NCI-H446 treated with DMSO at 0.1 percent for 48 hours (cell line): ENCODE measurements around the gene YIPF7.

ENCODE experiments used
- DNase-seq: peaks from one replicate; lab custom pipeline; 2025; lab: John Stamatoyannopoulos, UW

The YIPF7 gene

GRCh38 chr4:44651425-44651824 is at the start of gene YIPF7:
Gene YIPF7, minus strand, starts transcription at chr4:44651625. Its CDS starts 1,525 bp downstream, at chr4:44650100.
- DNase-seq: peak; percentile 41

DNA sequence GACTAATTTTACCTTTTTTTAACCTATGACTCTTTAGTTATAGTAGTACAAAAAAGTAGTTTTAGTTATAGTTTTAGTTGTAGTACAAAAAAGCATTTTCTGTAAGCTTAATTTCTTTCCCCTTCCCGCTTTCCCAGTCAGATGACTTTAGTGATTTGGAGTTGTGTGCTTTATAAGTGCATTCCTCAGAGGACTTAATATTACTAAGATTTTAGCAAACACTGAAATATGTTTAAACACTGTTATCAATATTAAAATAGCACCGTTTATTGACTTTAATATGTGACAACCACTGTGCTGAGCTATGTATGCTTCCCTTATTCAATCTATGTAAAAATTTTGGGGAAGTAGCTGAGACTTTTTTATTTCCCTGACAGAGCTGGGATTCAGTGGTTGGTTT is 49.6 kb upstream of the YIPF7 start:
- no peak for DNase-seq

DNA sequence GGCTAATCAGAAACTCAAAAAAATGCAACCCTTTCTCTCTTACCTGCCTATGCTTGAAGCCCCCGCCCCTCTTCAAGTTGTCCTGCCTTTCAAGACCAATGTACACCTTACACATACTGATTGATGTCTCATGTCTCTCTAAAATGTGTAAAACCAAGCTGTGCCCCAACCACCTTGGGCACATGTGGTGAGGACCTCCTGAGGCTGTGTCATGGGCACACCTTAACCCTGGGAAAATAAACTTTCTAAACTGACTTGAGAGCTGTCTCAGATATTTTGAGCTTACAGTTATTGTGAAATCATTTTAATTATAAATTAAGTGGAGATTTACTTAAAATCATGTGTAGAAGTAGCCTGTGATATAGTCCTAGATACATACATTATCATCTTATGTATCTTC is 49.0 kb upstream of the YIPF7 start:
- no peak for DNase-seq

- DNase-seq: no peak
These were observed 33.2 kb upstream of the YIPF7 start for GRCh38 chr4:44684648-44685047.

- no peak for DNase-seq
These were observed 27.6 kb upstream of the YIPF7 start for GRCh38 chr4:44679060-44679459.

DNA sequence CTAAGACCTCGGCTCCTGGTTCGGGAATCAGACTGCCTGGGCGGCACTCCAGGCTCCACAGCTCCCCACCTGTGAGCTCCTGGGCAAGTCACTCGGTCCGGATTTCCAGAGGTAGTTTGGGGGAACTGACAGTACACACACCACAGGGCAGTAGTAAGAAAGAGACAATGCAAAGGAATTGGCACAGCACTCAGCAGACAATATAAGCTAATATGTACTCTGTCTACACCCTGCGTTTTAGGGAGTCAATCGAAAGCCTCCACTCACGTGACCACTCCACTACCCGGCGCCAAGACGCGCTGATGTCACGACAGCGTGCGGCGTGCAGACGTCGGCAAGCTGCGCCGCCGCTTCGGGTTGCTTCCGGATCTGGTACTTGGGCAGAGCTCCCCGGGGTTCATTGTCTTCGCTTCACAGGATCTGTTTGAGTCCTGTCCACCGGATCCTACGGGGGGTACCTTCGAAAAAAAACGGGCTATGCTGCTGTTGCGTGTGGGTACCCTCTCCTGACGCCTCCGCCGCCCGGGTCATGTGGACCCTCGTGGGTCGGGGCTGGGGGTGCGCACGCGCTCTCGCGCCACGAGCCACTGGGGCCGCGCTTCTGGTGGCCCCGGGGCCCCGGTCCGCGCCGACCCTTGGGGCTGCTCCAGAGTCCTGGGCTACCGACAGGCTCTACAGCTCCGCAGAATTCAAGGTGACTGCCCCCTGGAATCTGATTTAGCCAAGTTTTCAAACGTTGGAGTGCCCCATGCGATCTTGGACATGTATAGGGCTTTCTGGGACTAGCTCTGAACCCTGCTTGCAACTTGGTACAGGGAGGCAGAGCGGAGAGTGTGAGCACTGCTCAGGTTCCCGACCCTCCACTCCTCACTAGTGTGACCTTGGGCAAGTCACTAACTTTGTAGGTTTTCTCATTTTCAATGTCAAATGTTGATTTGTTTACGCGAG is 26.9 kb upstream of the YIPF7 start, which contains the start of gene GUF1:
Gene GUF1, plus strand, starts transcription at position 327 of the 948 bp plus-strand sequence. Its CDS starts 203 bp downstream, at position 530.
- DNase-seq: peak; percentile 87

- DNase-seq: no peak
These were observed 23.9 kb upstream of the YIPF7 start for GRCh38 chr4:44675366-44675765.

DNA sequence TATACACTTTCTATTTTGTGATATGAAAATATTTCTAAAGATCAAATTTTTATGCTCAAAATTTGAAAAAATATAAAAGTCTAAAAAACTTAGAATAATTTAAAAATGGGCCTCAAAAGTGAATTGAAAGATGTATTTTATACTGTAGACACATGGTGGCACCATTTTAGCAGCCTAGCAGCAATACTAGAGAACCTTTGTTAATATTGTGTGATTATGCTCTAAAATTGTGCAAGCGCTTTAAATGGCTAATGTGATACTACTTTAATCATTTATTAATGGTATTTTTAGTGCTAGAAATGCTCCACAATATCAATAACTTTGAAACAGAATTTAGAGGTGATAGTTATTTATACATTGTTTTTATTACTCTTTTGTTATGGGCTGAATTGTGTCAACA is 23.0 kb upstream of the YIPF7 start:
- peak; percentile 11 for DNase-seq

GRCh38 chr4:44671636-44672035 is 20.2 kb upstream of the YIPF7 start:
- DNase-seq: peak; percentile 92

- DNase-seq: peak; percentile 95
These were observed 19.2 kb upstream of the YIPF7 start for GRCh38 chr4:44670506-44671199.

GRCh38 chr4:44668526-44668925 is 17.1 kb upstream of the YIPF7 start:
- DNase-seq: no peak

DNA sequence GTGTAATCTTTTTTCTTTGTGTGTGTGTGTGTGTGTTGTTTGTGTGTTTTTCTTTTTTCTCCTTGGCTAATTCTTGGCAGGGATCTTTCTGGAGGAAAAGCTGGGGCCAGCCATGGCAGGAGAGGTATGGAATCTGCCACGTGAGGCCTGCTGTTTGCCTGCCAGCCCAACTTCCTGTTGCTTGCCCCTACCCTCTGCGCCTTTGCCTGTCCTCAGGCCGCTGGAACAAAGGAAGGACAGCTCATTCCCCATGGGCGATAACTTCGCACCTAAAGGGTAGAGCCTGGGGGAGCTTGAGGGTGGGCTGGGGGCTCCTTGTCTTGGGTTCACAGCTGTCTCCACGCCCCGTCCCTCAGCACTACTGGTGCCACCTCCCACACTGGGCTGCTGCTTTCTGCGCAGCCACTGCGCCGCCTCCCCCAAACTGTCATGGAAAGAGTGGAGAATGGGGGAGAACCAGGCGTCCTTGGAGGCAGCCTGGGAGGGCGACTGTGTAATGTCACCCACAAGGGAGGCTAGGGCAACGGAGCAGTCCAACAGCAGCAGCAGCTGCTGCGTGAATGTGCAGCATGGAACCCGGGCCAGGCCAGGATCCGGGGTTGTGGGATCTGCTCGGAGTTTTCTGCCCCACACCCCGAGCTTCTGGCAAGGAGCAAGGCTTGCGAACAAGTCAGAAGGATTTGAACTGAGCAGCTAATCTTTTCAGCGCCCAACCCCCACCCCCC is 12.3 kb upstream of the YIPF7 start:
- DNase-seq: no peak

DNA sequence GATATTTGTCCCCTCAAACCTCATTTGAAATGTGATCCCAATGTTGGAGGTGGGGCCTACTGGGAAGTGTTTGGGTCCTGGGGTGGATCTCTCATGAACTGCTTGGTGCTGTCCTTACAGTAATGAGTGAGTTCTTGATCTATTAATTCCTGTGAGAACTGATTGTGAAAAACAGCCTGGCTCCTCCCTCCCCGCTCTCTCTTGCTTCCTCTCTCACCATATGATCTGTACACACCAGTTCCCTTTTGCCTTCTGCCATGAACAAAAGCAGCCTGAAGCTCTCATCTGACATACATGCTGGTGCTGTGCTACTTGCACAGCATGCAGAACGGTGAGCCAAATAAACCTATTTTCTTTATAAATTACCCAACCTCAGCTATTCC is 11.2 kb upstream of the YIPF7 start:
- no peak for DNase-seq

GRCh38 chr4:44661940-44662622 is 10.7 kb upstream of the YIPF7 start:
- DNase-seq: no peak

- no peak for DNase-seq
These were observed 9.0 kb upstream of the YIPF7 start for GRCh38 chr4:44660396-44660795.

GRCh38 chr4:44652002-44652401 is 577 bp upstream of the YIPF7 start:
- DNase-seq: no peak

DNA sequence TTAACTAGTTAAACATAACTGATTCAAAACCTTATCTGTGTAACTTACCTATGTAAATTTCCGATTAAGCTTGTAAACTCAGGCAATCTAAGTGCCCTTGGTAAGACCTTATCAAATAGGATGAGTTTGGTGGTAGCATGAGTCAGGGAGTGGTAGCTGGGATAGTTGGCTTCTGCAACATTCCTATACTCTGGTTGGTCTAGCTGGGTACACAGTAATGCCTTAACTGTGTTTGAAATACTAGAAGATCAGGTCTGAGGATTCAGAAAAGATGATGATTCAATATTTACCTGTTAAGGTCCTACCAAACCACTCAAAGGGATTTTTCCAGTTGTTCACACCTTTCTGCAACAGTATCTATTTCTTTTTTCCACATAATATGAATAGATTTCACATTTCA is 5.3 kb downstream of the YIPF7 start:
- DNase-seq: no peak

DNA sequence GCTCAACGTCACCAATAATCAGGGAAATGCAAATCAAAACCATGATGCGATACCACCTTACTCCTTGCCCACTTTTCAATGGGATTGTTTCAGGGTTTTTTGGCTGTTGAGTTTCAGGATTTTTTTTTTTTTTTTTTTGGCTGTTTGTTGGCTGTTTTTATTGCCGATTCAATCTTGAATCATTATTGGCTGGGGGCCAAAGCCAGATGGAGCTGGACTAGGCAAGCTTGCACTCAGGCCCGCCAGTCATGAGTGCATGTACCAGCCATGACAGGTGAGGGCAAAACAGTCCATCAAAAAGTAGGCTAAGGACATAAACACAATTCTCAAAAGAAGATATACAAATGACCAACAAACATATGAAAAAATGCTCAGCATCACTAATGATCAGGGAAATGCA is 13.3 kb downstream of the YIPF7 start:
- DNase-seq: peak; percentile 72

DNA sequence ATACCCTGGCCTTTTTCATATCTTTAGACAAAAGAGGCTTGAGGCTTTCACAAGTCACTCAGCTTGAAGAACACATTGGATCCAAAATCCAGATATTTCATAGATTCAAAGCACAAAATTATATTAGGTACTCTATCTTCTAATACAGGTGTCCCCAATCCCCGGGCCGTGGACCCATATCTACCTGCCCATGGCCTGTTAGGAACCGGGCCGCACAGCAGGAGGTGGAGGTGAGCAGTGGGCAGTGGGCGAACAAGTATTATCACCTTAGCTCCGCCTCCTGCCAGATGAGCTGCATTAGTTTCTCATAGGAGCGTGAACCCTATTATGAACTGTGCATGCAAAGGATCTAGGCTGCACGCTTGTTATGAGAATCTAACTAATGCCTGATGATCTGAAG is 18.7 kb downstream of the YIPF7 start:
- no peak for DNase-seq

DNA sequence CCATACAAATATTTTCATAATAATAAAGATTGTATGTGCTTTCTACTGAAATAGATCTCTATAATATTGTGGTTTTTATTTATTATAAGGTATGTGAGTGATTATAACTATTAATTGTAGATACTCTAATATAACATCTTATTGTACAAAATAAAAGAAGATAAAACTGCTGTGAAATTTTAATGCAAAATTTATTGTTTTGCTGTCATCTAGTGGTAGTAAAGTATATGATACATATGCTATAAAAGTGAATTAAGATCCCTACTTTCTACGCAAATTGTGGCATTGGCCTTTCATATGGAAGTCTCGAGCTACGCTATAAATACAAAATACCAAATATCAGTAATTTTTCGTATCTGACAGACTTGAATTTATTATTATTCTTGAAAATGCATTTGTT is 19.3 kb downstream of the YIPF7 start:
- DNase-seq: no peak

DNA sequence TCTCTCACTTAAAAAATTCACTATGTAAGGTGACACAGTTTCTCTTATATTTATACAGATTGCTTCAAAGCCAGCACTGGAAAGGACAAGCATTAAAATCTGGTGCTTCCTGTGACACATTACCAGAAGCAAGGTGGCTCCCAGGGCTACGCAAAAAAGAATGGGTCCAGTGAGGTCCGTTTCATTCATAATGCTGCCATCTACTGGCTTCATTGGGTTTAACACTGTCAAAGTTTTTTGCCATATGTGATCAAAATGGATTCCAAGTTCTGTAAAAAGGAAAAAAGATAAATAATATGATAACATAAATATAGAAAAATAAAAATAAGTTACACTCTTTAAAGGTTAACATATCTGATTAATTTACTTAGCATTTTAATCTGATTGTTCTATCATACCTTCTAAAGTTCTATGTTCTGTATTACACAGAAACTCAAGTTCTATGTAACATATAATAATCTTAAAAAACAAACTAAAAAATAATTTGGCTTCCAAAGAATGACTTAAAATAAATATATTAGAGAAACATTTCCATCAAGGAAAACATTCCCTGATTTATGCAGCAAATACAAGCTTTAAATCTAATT is 22.1 kb downstream of the YIPF7 start:
- peak; percentile 47 for DNase-seq
